ENCODE results near the gene NFIB. TPM values are rescaled to one million over a fixed set of nuclear protein-coding genes. Genes with fewer than 3 reads are reported as not detected.

NFIB gene
- total and polyA plus RNA-seq, 10 of the 15 experiments (the other 5 are each of a cell fraction or from before 2014, with no cell fraction given), result under 0.01 to 0.19 (median 0.05) TPM; not detected in 3

DNA sequence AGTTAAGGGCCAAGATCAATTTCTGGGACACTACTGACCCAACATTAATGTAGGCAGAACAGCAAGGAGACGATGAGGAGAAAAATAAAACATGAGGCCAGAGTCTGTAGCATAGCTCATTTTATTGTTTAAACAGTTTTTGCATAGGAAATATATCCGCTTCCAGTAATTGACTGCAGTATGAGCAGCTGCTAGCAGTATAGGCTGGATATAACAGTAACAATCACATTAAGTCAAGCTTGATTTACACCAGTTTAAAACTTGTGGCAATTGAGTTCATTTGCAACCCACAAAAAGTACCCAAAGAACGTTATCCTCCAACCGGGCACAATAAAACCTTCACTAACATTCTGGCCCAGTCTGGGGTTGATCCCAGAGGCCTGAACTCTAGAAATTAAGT is 232.2 kb downstream of the NFIB start:
- in situ Hi-C loops (cut with MboI), result no loop called here
- RAD21 ChIA-PET (ENCODE audit: unreplicated experiment), result no interaction called here
- POLR2A ChIA-PET, result no interaction called here

DNA sequence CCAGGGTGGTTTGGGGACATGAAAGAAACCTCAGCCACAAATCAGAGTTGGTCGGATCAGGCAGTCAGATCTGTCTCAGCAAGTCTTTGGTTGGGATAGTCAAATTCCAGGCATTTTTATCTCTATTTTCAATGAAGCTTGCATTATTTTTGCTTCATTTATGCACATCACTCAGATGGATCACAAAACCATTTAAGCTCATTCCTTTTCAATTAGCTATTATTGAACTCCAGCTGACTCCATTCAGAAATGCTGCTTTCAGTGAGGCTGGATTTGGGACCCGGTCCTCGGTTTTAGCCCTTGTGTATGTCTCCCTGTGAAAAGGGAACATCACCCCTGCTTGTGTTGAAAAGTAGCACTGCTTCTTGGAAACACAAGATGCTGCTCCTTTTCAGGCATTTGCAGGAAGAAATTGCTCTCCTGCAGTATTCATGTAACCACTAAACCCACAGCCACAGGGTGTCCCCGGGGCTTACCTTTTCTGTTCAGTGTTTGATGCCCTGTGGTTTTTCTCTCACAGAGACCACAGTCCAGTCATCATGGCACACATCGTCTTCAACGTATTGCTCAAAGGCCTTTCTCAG is 232.9 kb downstream of the NFIB start:
- 26% methylated on average over 6 of the region's 6 CpGs for WGBS (ENCODE audit: insufficient coverage, insufficient replicate concordance, low lambda C conversion rate, missing lambda C conversion rate)
- Histone ChIP-seq H3K36me3 (ENCODE audit: control insufficient read depth in 2 of 2, insufficient read depth in 2 of 2, low read length in 1 of 2) (no peaks in the 10 kb centered on the region), H3K9me3 (replicated peaks; ENCODE audit: control insufficient read depth, insufficient read depth, low read length) (no peaks in the 10 kb centered on the region), H3K4me3 (no peak overlapping the region), H3K9ac (ENCODE audit: control insufficient read depth, insufficient read depth, low read length) (no peak overlapping the region), H4K20me1 (ENCODE audit: control insufficient read depth, insufficient read depth) (no peaks in the 10 kb centered on the region), H3K4me1 (ENCODE audit: control insufficient read depth, insufficient read depth, low read length) (no peaks in the 10 kb centered on the region), H3K27ac (ENCODE audit: control insufficient read depth, insufficient read depth) (no peak overlapping the region), H3K79me2 (ENCODE audit: control insufficient read depth, insufficient read depth, low read length) (no peaks in the 10 kb centered on the region), H3K27me3 (replicated peaks in 1 of 2; ENCODE audit: control insufficient read depth in 2 of 2, insufficient read depth in 2 of 2, low read length in 1 of 2) (no peaks in the 10 kb centered on the region), H3K4me2 (ENCODE audit: control insufficient read depth, insufficient read depth) (no peak overlapping the region), H2AFZ (ENCODE audit: control insufficient read depth, low read depth, low read length) (no peak overlapping the region)
- BruUV-seq (replicated peaks), result no TSS peak
- FAIRE-seq, result no peak
- in situ Hi-C loops (cut with MboI) (no loop called here), intact Hi-C loops (cut with micrococcal nuclease; ENCODE audit: unreplicated experiment) (no loop called here)
- CTCF ChIA-PET, result interaction anchor here (1.7 kb wide), 1 partner anchor 11 kb away, joined by 4 read pairs; no protein-coding TSS in a partner anchor
- TF ChIP-seq RUNX3 (IDR thresholded peaks at IDR 0.05; ENCODE audit: low read length), result peak; percentile 42
- TF ChIP-seq, protein P1, sequence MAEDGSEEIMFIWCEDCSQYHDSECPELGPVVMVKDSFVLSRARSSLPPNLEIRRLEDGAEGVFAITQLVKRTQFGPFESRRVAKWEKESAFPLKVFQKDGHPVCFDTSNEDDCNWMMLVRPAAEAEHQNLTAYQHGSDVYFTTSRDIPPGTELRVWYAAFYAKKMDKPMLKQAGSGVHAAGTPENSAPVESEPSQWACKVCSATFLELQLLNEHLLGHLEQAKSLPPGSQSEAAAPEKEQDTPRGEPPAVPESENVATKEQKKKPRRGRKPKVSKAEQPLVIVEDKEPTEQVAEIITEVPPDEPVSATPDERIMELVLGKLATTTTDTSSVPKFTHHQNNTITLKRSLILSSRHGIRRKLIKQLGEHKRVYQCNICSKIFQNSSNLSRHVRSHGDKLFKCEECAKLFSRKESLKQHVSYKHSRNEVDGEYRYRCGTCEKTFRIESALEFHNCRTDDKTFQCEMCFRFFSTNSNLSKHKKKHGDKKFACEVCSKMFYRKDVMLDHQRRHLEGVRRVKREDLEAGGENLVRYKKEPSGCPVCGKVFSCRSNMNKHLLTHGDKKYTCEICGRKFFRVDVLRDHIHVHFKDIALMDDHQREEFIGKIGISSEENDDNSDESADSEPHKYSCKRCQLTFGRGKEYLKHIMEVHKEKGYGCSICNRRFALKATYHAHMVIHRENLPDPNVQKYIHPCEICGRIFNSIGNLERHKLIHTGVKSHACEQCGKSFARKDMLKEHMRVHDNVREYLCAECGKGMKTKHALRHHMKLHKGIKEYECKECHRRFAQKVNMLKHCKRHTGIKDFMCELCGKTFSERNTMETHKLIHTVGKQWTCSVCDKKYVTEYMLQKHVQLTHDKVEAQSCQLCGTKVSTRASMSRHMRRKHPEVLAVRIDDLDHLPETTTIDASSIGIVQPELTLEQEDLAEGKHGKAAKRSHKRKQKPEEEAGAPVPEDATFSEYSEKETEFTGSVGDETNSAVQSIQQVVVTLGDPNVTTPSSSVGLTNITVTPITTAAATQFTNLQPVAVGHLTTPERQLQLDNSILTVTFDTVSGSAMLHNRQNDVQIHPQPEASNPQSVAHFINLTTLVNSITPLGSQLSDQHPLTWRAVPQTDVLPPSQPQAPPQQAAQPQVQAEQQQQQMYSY (CRISPR knock-in tag; IDR thresholded peaks at IDR 0.05), result no peak
- POLR2A ChIA-PET, result no interaction called here
- RAD21 ChIA-PET (ENCODE audit: unreplicated experiment), result no interaction called here
- no peak for DNase-seq (ENCODE audit: low read depth, low spot score)
- ATAC-seq, result peak; percentile 48
- SMC1A ChIA-PET (ENCODE audit: uncharacterized antibody, unreplicated experiment), result no interaction called here

More for the DNA sequence above, 232.2 kb downstream of the NFIB start:
- H3K4me1 ChIP-seq (ENCODE audit: control insufficient read depth, insufficient read depth, low read length), result no peaks in the 10 kb centered on the region
- ChIA-PET SMC1A (ENCODE audit: uncharacterized antibody, unreplicated experiment) (interaction anchor here (0.6 kb wide), 1 partner anchor 217 kb away, joined by 3 read pairs; no protein-coding TSS in a partner anchor), CTCF (interaction anchor here (1.7 kb wide), 1 partner anchor 10 kb away, joined by 4 read pairs; no protein-coding TSS in a partner anchor)
- H3K4me2 ChIP-seq (ENCODE audit: control insufficient read depth, insufficient read depth), result no peak overlapping the region
- ATAC-seq (no peak), FAIRE-seq (no peak), DNase-seq (ENCODE audit: low read depth, low spot score) (no peak)
- no peak for TF ChIP-seq YY1 (IDR thresholded peaks at IDR 0.05; ENCODE audit: low read depth, low read length)
- no peak for TF ChIP-seq BMI1 (IDR thresholded peaks at IDR 0.05; ENCODE audit: borderline replicate concordance)
- no peak for TF ChIP-seq HDAC6 (IDR thresholded peaks at IDR 0.05; ENCODE audit: unreplicated experiment)
- no peak for TF ChIP-seq NRF1 (conservative IDR thresholded peaks at IDR 0.05; ENCODE audit: low read depth, low read length)
- TF ChIP-seq GATAD2B (conservative IDR thresholded peaks at IDR 0.05; ENCODE audit: low read depth), result no peak
- no peak for TF ChIP-seq MTA3 (IDR thresholded peaks at IDR 0.05; ENCODE audit: borderline replicate concordance, low read length)
- TF ChIP-seq HDAC2 (IDR thresholded peaks at IDR 0.05), result no peak
- TF ChIP-seq ZNF24 (IDR thresholded peaks at IDR 0.05), result no peak
- TF ChIP-seq CBX5 (IDR thresholded peaks at IDR 0.05; ENCODE audit: low read depth), result no peak
- TF ChIP-seq TCF12 (IDR thresholded peaks at IDR 0.05; ENCODE audit: low read depth, low read length), result no peak
- no peaks in the 10 kb centered on the region for H3K27me3 ChIP-seq (replicated peaks in 1 of 2; ENCODE audit: control insufficient read depth in 2 of 2, insufficient read depth in 2 of 2, low read length in 1 of 2)
- no peak overlapping the region for H3K4me3 ChIP-seq
- H3K9ac ChIP-seq (ENCODE audit: control insufficient read depth, insufficient read depth, low read length), result no peak overlapping the region
- intact Hi-C loops (cut with micrococcal nuclease; ENCODE audit: unreplicated experiment), result no loop called here
- H3K9me3 ChIP-seq (replicated peaks; ENCODE audit: control insufficient read depth, insufficient read depth, low read length), result no peaks in the 10 kb centered on the region
- WGBS (ENCODE audit: insufficient coverage, insufficient replicate concordance, low lambda C conversion rate, missing lambda C conversion rate), result 57% methylated on average over 4 of the region's 4 CpGs
- H3K79me2 ChIP-seq (ENCODE audit: control insufficient read depth, insufficient read depth, low read length), result no peaks in the 10 kb centered on the region
- H3K36me3 ChIP-seq (ENCODE audit: control insufficient read depth in 2 of 2, insufficient read depth in 2 of 2, low read length in 1 of 2), result no peaks in the 10 kb centered on the region
- no peak overlapping the region for H2AFZ ChIP-seq (ENCODE audit: control insufficient read depth, low read depth, low read length)
- no TSS peak for BruUV-seq (replicated peaks)
- no peak overlapping the region for H3K27ac ChIP-seq (ENCODE audit: control insufficient read depth, insufficient read depth)
- no peaks in the 10 kb centered on the region for H4K20me1 ChIP-seq (ENCODE audit: control insufficient read depth, insufficient read depth)

All from GM12878 (cell line).